Stomach (tissue), 4 donors: ENCODE measurements around the gene AGAP1.

Experiments used
- CTCF ChIP-seq, 7 experiments: fragments of 450-650 bp in 4 of 7; fragments of 200-600 bp in 3 of 7; sonication (generic) in 3 of 7; IDR thresholded peaks; one replicate each; pipeline ENCODE4 v1.5.1; 2016 to 2019; ENCODE audit warnings: antibody characterized with exemption in 7 of 7, control low read depth in 2 of 7, mild to moderate bottlenecking in 1 of 7
- EP300 ChIP-seq: sonication (generic); formaldehyde crosslinking; IDR thresholded peaks from one replicate; pipeline ENCODE4 v1.6.1; 2017; ENCODE audit warnings: antibody characterized with exemption
- POLR2AphosphoS5 ChIP-seq, 3 donors: sonication (generic); formaldehyde crosslinking; IDR thresholded peaks; one replicate each; pipeline ENCODE4 v1.6.1; 2016; ENCODE audit warnings: antibody characterized with exemption in 3 of 3

- TF ChIP-seq EP300, result no peak
- no peak for TF ChIP-seq CTCF (IDR thresholded peaks at IDR 0.05)
- no peak for TF ChIP-seq POLR2AphosphoS5 (IDR thresholded peaks at IDR 0.05)
These were observed 14.1 kb downstream of the AGAP1 start for GRCh38 chr2:235507928-235508327.
